HPDE6-E6E7 (cell line): ENCODE results near the gene RHOH.

ENCODE experiments used
- DNase-seq: peaks from one replicate; pipeline ENCODE4 v3.0.0; 2011; ENCODE audit warnings: missing footprints; ENCODE audit errors: extremely low spot score

RHOH gene

GRCh38 chr4:40205259-40206198 is 8.7 kb downstream of the RHOH start:
- DNase-seq, result no peak

DNA sequence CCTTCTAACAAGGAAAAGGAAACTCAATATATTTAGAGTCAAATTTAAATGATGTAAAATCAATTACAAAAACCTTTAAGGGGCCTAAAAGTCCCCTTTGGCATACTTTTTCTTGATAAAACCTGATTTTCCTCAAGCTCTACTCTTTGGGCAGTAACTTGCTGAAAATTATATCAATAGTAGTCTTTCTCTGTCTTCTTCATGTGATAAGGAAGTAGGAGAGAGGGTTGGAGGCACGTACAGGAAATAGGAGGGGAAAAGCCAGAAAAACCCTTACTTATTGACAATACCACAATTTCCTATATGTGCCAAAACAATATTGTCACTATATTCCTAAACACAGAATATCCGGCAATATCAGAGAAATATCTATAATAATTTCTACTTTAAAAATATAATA is 9.6 kb downstream of the RHOH start:
- no peak for DNase-seq

DNA sequence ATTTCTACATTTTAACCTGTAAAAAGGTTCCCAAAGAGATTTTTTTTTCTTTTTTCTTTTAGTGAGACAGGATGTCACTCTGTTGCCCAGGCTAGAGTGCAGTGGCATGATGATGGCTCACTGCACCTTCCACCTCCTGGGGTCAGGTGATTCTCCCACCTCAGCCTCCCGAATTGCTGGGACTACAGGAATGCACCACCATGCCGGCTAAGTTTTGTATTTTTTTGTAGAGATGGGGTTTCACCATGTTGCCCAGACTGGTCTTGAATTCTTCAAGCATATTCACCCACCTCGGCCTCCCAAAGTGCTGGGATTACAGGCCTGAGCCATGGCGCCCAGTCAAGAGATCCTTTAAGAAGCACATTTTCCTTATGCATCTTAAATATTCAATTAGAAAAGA is 12.6 kb downstream of the RHOH start:
- DNase-seq, result no peak

DNA sequence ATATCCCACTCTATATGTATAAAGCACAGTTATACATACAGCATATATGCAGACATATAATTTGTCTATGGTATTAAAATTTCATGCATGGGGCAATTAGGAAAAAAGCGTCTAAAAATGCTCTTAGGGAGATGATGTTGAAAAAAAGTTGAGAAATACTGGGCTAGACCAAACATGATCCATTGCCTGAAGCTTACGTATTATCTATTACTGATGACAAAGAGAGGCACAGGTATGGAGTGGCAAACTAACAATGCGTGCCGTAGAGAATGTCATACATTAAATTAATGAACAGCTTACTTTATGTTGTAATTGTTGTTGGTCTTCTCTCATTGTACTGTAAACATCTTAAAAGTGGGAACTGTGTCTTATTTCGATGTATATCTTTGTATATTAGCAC is 13.9 kb downstream of the RHOH start:
- DNase-seq, result no peak

DNA sequence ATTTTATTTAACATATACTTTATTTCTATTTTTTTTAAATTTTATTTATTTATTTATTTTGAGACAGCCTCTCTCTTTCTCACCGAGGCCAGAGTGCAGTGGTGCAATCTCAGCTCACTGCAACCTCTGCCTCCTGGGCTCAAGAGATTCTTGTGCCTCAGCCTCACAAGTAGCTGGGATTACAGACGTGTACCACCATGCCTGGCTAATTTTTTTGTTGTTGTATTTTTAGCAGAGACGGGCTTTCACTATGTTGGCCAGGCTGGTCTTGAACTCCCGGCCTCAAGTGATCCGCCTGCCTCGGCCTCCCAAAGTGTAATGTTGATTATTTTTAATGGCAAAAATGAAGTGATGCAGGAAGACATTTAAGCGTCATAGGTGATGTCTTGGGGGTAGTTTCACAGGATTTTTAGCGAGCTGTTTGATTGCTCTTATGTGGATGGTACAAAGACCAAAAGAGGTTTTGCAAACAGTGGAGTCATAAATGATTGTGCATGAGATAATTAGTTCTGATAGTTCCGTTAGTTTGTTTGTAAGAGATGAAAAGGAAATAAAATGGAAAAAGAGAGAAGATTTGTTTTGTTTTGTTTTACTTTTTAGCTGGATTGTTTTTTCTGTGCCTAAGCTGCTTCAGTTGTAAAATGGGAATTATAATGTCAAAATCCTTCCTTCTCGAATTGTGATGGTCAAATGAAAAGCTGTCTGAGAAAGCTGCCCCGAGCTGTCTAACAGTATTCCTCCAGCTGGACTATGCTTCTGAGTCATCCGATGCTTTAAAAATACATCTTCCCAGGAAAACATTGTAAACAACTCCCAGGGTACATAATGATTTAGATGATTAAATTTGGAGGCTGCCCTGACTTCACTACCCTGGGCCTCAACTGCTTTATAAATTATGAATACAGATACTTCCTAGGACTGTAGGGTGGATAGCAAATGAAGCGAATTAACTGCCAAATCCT is 14.7 kb downstream of the RHOH start:
- DNase-seq, result no peak

DNA sequence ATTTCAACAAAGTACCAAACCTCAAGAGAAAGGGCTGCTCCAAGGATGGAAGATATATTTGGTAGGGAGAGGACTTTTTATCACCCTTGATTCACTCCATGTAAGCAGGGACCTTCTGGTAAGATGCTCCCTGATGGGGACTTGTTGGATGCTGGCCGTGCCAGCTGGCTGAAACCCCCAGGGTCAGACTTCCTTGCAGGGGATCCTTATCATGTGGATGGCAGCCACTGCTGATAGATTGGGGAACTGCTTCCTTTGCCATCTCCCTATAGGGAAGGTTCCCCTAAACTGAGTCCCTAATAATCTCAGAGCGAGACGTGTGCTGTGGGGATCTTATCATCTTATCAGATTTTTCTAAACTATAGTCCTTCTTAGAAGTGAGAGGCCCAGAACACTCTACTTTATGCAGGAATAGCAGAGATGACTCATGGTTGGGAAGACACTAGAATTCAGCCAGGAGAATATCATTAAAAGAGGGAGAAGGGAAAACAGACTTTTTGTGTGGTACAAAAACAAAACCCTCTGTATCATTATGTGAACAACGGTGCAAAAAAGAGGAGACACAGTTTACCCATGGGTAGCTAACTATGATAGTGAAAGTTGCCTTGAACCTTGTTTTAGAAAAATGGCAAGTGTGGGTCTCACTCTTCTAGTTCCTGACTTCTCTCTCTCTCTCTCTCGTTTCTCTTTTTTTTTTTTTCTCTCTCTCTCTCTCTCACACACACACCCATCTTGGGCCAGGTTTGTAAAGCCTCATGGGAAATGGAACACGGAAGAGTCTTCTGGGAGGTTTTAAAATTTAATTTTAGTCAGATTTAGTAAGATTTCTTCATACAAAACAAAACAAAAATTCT is 16.1 kb downstream of the RHOH start:
- DNase-seq, result no peak

DNA sequence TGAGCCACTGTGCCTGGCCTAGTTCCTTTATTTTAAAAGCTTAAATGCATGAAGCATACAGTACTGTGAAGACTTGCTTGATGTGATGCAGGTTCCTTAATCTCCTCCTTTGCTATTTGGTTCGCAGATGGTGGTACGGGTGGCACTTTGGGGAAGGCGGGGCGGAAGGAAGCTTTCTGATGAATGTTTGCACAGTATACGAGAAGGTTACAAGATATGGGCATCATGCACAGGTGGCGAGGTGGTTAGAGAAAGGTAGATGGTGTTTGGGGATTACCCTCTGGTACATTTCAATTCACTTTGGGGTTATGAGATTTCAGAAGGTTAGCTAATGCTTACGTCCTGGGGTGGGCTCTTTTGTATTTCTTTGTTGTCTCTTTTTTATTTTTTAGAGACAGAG is 17.2 kb downstream of the RHOH start:
- no peak for DNase-seq

DNA sequence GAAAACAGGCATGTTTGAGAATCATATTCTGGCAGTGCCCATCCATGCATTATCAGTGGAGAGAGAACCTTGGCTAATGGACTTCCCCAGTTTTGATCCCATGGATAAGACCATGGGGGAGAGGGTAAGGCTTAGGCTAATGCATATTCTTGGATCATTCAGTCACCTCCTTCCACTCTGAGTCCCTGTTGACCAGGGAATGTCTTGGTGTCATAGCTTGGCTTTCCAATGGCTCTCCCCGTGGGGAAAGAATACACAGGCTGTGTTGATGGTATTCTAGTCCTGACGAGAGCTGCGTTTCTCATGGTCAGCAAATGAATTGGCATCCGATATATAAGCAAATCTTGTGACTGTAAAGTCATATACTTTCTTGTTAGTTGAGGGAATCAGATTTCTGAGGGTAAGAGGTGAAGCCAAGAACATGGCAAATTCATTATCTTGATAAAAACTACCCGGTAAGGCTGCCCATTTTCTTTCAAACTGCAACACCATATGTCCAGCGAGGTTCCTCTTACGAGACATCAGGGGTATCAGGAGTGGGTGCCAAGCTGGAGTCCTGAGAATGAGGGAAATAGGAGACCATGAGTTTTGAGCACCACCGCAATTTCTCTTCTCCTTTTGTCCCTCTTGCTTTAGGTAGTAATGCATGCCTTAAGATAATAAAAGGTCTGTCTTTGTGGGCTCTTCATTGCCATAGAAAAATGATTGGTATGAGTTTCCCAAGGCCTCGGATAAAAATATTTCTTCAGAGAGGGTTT is 18.0 kb downstream of the RHOH start:
- no peak for DNase-seq

- no peak for DNase-seq
Observed at GRCh38 chr4:40216622-40217366, 20.0 kb downstream of the RHOH start.

DNA sequence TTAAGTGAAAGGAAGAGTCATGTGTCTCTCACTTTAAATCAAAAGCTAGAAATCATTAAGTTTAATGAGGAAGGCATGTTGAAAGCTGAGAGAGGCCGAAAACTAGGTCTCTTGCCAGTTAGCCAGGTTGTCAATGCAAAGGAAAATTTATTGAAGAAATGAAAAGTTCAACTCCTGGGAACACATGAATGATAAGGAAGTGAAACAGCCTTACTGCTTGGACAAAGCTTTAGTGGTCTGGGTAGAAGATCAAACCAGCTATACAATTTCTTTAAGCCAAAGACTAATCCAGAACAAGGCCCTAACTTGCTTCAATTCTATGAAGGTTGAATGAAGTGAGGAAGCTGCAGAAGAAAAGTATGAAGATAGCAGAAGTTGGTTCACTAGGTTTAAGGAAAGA is 24.9 kb downstream of the RHOH start:
- DNase-seq, result no peak

GRCh38 chr4:40223343-40223742 is 26.5 kb downstream of the RHOH start:
- no peak for DNase-seq

DNA sequence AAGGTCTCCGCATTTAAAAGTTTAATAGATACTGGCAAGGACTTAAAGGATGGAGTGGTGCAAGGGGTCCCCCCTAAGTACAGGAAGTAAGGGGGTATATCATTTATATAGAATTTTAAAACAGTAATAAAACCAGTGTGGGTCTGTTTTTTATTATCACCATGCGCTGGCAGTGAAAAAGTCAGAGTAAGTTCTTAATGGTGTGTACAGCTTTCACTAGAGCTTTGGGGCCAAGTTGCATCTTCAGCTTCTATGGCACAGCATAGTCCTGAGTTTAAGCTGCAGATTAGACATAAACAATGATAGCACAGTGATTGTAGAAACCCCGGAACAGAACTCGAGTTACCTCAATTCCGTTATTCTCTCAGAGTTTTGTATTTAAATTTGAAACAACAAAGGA is 27.6 kb downstream of the RHOH start:
- DNase-seq, result no peak

- DNase-seq, result no peak
Observed at GRCh38 chr4:40225497-40225896, 28.7 kb downstream of the RHOH start.

DNA sequence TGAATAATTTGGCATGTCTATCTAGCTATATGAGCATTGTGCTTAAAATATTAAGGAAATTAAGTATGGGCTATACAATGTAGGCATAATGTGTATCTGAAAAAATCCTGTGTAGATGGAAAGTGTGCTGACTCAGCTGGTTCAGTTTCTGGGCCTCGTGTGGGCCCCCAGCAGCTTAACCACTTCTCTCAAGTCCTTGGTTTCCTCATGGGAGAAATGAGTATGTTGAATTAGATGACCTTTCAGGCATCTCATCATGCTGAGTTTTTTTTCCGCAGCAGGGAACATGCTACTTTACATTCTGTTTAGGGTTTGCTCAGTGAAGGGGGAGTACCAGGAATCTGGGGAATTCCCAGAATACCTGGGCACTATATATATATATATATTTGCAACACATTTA is 30.5 kb downstream of the RHOH start:
- DNase-seq, result no peak

DNA sequence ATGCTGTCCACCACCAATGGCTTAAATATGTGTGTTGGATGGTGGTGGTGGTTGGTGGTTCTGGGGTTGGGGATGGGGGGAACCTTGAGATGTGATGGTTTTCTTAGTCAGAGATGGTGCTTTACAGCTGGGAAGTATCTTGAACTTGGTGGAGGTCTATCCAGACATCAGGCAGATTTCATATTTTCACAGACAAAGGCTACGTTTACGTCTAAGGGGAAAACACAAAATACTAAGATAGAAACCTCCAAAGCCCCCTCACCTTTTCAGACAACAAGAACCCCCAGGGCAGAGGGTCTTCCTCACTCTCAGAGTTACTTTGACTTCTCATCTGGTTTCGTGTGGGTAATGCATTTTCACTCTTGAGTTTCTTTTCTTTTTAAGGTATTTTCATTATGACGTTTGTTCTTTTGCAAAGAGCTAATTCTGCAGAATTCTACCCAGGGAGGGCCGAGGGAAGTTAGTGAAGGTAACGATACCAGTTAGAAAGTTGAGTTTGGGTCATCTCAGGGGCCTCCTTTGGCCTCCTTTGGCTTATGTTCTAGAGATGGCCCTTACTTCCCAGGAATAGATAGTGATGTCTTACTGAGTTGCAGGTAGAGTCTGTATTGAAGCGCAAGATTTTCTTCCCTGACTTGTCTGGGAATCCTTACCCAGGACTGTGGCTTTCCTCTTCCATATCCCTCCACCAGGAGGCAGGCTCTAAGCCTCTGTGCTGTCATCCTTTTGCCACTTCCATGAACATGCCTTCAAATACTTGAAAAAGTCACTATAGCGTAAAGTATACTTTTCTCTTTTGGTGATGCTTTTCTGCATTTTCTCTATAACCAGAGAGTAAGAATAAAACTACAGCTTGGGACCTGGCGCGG is 31.9 kb downstream of the RHOH start:
- no peak for DNase-seq

DNA sequence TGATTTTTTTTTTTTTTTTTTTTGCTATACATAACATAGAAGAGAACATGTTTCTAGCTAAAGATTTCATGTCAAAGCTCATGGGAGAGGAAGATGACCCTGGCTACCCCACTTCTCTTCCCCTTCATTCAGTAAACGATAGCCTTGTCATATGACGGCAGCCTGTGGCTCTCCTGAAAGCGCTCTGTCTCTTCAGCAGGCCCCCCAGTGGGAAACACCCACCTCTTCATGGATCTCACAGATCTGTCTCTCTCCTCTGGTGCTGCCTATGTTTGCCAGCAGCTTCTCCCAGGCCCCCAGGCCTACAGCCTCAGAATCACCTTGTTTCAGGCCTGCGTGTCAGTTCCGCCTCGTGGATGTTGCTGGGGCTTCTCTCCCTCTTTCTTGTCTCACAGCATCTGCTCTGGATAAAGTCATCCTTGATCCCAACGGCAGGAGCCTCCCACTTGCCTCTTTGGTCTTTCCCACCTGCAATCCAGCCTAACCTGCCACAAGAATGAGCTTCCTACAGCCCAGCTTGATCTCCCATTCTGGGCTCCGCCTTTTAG is 34.6 kb downstream of the RHOH start:
- DNase-seq, result no peak

DNA sequence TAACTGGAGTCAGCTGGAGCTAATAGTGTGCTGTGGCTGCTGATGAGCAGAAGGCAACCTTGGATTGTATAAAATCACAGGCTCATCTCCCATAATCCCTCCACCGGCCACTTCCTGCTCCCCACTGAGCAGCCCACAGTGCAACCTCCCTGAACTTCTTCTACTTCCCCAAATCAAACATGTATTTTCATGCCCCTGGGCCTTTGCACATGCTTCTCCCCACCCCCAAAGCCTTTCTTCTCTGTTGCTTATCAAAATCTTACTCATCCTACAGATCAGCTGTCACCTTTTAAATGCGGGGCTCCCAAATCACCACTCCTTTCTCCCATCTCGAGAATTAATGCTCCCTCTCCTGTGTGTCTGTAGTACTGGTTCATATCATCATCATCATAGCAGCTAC is 35.8 kb downstream of the RHOH start:
- DNase-seq, result no peak

DNA sequence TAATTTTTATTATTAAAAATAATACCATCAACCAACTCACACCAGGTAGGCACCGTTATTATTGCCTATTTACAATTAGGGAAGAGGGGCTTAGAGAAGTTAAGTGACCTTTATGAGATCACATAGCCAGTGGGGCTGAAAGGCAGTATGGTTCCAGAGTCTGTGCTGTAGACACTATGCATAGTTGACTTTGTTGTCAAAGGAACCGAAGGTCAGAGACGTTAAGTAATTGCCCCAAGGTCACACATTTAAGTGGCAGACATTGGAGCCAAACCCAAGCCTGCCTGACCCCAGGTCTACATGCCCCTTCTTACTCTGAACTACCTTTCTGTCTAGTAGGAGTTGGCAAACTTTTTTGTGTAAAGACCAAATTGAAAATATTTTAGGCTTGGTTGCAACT is 36.4 kb downstream of the RHOH start:
- DNase-seq, result no peak

- no peak for DNase-seq
Observed at GRCh38 chr4:40234519-40235039, 37.7 kb downstream of the RHOH start.
